Right ventricle myocardium superior (tissue), 1 donor: ENCODE results near the gene MTUS2. TPM values are rescaled to one million over a fixed set of nuclear protein-coding genes. Genes with fewer than 3 reads are reported as not detected.

Experiments used
- ATAC-seq: fragments of 200-7000 bp; cut with Tn5 transposase; one replicate; pipeline ENCODE4 v1.9.1; 2020; ENCODE audit warnings: mild to moderate bottlenecking; ENCODE audit not compliant: poor library complexity
- DNase-seq: peaks from one replicate; pipeline ENCODE4 v3.0.0-alpha.2; 2020
- intact Hi-C: fragments of 100-400 bp; cut with DNase I; formaldehyde crosslinking; loops from one replicate; pipeline ENCODE4 v1.11.2; 2022
- total RNA-seq: library from RNA; stranded (reverse); fragmentation: NEBNext Ultra II Directional; extraction: Animal tissue kit (Norgen Biotek cat#: 25700); gene quantifications from one replicate; pipeline ENCODE4 v1.2.1, GENCODE V29; 2021
- donor health status: DM: no; HTN: yes; CAD: no; lungs with severe emphysema.

MTUS2 gene
- total RNA-seq, 1 donor from 2014 or later: 118 TPM

GRCh38 chr13:29125191-29125933, 305.2 kb downstream of the MTUS2 start:
- intact Hi-C loops: no loop called here
- DNase-seq (no peak), ATAC-seq (no peak)

GRCh38 chr13:29125934-29126424, 305.8 kb downstream of the MTUS2 start:
- DNase-seq (no peak), ATAC-seq (no peak)
- intact Hi-C loops: no loop called here

- no peak for DNase-seq
- ATAC-seq: no peak
- intact Hi-C loops: no loop called here
These were observed 309.5 kb downstream of the MTUS2 start for GRCh38 chr13:29129616-29130015.

DNA sequence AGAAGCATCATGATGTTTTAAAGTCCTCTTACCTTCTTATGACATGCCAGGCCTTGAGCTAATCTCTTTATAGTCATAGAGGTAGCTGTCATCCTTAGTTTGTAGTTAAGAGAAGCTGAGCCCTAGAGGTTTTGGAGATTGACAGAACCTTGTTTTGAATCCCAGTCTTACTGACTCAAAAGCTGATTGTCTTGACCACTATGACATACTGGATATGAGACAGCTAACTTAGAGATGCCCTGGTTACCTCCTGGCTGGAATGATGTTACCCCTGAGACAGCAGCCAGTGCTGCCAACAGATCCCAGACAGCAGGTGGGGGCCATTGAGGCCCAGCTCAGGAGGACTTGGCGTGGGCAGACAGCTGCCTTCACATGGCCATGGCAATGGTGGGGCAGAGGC, 311.0 kb downstream of the MTUS2 start:
- intact Hi-C loops: no loop called here
- DNase-seq (no peak), ATAC-seq (no peak)

DNA sequence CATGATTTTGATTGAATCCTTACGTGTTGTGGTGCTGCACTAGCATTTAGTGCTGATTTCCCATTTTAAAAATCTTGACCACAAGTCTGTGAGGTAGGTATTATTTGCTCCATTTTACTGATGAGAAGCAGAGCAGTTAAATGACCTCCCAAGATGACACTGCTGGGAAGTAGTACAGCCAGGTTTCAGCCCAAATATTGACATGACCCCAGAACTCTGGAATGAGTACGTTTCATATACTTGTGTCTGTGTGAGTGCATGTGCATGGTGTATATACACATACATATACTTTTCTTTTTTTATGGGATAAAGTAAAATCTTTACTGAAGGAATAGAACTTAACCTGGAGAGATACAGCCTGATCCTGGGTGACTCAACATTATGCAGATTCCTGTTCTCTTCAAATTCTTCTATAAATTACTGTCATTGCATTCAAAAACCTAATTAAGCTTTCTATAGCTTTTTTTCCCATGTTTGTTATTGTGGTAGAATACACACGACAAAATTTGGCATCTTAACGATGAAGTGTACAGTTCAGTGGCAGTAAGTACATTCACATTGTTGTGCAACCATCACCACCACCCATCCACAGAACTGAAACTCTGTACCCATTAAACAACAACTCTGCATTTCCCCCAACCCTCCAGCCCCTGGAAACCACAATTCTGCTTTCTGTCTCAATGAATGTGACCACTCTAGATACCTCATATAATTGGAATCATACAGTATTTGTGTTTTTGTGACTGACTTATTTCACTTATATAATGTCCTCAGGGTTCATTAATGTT, 311.9 kb downstream of the MTUS2 start:
- intact Hi-C loops: no loop called here
- ATAC-seq (no peak), DNase-seq (no peak)

DNA sequence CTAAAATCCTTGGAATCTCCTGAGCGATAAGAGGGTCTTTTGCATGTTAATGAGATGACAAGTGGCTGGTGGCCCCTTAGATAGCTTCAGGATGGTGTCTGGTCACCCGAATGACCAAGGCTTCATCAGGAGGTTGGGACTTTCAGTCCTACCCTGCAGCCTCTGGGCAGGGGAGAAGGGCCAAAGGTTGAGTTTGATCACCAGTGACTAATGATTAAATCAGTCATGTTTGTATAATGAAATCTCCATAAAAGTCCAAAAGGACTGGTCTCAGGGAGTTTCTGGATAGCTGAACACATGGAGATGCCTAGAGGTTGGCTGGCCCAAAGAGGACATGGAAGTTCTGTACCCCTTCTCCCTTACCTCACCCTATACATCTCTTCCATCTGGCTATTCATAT, 316.2 kb downstream of the MTUS2 start:
- ATAC-seq (no peak), DNase-seq (no peak)
- intact Hi-C loops: no loop called here

DNA sequence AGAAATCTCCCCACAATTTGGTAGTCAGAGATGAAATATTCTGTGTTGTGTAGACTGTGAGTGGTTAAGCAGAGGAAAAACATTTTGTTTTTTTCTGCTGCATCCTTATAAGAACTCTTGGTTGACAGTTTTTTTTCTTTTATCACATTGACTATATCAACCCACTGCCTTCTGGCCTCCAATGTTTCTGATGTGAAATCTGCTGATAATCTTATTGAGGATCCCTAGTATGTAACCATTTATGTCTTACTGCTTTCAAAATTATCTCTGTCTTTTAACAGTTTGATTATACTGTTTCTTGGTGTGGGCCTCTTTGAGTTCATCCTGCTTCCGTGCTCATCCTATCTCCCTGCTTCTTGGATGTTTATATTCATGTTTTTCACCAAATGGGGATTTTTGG, 316.9 kb downstream of the MTUS2 start:
- intact Hi-C loops: no loop called here
- DNase-seq (no peak), ATAC-seq (no peak)

DNA sequence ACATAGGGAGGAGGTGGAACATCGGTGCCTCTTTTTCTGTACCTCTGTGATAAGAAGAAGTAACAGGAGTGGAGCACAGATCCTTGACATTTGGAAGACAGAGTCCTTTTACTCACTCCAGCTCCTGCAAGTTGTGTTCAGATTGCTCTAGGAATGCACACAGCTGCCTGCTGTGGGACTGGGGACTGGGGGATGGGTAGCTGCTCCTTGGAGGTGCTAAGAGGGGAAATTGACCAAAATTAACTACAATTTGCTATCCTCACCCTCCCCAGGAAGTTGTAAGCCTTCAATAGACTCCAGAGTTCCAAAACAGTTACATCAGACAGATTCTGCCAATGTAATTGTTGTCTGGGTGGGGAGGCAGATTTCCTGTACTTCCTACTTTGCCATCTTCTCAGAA, 317.9 kb downstream of the MTUS2 start:
- DNase-seq (no peak), ATAC-seq (no peak)
- intact Hi-C loops: no loop called here

DNA sequence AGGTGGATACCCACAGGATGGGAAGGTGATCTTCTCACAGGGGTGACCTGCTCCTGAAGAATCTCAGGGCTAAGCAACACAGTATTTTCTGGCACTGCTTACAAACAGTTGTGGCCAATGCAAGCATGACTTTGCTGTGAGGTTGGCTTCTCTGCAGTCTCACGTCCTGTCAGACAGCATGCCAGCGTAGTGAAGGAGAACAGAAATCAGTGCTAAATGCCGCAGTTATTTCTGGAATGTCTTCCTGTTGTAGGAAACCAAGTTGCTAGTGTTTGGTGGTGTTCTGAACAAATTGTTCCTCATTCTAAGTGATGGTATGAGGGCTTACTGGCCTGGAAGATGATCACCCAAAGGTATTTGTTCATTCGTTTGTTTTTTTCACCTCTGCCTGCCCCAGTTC, 320.1 kb downstream of the MTUS2 start:
- ATAC-seq (peak; percentile 95), DNase-seq (no peak)
- intact Hi-C loops: no loop called here

- intact Hi-C loops: no loop called here
- DNase-seq (no peak), ATAC-seq (no peak)
These were observed 323.7 kb downstream of the MTUS2 start for GRCh38 chr13:29143847-29144246.

DNA sequence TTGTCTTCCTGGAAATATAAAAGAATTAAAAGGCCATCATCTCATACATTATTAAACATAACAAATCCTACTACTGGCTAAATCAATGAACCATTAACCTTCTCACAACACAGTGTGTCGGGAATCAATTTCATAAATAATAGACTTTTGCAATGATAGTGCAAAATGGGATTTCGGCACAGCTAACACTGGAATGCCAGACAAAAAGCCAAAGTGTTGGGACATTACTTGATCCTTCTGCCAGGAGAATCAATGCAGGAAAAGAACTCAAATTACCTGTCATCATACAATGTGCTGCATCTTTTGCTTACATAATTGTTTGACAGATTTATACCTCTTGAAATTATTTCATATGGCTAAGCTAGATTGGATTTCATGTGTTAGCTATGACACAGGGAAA, 334.3 kb downstream of the MTUS2 start:
- intact Hi-C loops: no loop called here
- DNase-seq (no peak), ATAC-seq (no peak)

DNA sequence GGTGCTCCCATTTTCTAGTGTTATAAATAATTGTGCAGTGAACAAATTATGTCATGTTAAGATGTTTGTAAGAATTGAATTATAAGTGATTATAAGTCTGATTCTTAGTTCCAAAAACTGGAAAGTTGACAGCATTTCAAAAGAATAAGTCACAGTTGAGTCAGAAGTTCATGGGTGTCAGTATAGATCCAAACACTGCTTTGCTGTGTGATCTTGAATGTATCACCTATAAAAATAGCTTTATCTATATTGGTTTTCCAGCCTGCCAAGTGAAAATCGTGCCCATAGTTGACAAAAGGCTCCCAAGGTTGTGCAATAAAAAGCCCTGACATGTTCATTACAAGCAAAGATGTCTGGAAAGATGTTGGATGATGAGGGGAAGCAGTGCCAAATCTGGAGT, 336.0 kb downstream of the MTUS2 start:
- no peak for DNase-seq
- intact Hi-C loops: no loop called here

DNA sequence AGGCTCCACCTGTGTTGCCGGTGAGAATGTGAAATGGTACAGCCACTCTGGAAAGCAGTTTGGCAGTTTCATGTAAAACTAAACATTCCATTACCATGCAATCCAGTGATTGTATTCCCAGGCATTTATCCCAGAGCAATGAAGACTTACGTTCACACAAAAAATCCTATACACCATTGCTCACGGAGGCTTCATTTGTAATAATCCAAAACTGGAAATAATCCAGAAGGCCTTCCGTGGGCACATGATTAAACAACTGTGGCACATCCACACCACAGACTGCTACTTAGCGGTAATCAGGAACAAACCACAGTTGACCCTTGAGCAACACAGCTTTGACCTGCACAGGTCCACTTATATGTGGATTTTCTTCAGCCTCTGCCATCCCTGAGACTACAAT, 339.7 kb downstream of the MTUS2 start:
- no peak for DNase-seq
- intact Hi-C loops: no loop called here
- ATAC-seq: no peak

More for the DNA sequence above, 336.0 kb downstream of the MTUS2 start:
- no peak for ATAC-seq

DNA sequence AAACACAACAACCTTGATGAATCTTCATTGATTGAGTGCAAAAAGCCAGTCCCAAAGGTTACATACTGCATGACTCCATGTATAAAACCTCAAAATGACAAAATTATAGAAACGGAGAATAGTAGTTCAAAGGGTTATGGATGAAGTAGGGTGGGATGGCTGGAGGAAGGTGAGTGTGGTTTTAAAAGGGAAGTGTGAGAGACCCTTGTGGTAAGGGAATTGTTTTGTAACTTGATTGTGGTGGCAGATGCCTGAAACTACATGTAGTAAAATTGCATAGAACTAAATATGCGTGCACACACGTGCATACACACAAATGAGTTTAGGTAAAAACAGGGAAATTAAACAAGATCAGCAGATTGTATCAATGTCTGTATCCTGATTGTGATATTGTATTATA, 340.7 kb downstream of the MTUS2 start:
- intact Hi-C loops: no loop called here
- ATAC-seq: no peak
- DNase-seq: no peak

DNA sequence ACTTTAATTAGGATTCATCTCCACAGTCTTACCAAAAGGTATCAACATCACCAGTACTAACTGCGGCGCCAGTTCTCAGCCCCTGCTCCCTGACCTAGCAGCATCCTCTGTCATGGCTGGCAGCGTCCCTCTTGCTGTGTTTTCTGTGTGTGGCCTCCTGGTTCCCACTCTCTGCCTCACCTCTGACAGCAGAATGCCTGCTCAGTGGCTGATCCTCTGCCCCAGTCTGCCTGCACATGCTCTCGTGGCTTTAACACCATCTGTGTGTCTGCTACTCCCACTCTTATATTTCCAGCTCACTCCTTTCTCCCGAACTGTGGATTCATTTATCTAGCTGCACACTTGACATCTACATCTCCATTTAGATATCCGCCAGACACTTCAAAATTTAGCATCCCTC, 341.5 kb downstream of the MTUS2 start:
- ATAC-seq: no peak
- no peak for DNase-seq
- intact Hi-C loops: no loop called here

DNA sequence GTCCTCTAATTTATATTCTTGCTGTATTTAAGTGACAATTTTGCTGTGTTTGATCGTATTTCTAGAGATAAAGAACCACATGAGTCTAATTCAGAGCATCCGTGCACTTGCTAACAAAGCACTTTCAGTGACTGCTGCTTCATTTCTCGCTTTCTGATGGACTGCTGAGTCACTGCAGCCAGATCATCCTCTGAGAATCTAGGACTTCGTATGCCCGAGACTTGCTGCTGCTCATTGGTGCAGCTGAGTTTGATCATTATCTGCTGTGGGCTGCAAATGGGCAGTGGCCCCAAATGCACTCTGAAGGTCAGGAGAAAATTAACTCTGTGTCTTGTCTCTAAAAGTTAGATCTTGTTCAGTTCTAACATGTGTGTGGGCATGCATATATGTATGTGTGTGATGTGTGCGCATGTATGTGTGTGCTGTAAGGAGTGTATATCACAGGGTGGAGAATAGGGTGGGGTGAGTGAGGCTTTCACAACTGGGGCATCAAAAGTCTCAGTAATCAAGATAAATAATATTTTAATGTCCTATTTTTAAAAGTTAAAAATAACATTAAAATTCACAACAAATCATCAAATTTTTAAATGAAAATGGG, 342.6 kb downstream of the MTUS2 start:
- intact Hi-C loops: no loop called here
- ATAC-seq (no peak), DNase-seq (no peak)

DNA sequence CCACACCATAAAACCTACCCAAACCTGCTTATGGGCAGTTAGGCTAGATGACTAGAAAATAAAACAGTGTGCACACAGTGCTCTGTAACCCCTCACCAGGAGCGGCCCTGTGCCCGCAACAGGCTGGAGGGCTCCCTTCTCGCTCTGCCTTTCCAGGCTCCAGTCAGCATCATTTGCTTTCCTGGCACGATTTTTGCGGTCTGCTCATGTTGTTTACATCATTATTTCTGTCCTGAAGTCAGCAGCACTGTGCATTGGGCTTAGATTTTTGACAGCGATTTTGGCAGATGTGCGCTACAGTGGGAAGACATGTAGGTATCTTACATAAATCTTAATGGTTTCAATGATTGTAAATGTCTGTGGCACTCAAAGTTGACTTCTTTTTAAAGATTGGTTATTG, 344.0 kb downstream of the MTUS2 start:
- intact Hi-C loops: no loop called here
- no peak for ATAC-seq
- no peak for DNase-seq

DNA sequence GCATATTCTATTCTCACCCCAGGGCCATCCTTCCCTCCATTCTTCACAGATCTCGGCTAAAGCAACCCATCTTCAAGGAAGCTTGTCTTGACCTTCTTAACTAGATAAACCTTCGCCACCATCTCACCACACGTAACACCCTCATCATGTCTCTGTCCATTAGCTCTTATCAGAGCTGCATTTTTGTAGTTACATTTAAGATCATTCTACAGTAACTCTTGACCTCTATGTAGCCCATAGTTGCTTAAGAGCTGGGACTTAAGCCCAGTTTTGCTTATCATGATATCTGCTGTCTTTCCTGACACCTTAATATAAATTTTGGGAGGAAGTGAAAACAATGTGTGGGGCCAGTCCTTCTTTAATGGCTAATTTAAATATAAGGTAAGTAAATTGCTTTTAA, 345.1 kb downstream of the MTUS2 start:
- ATAC-seq (no peak), DNase-seq (no peak)
- intact Hi-C loops: no loop called here

DNA sequence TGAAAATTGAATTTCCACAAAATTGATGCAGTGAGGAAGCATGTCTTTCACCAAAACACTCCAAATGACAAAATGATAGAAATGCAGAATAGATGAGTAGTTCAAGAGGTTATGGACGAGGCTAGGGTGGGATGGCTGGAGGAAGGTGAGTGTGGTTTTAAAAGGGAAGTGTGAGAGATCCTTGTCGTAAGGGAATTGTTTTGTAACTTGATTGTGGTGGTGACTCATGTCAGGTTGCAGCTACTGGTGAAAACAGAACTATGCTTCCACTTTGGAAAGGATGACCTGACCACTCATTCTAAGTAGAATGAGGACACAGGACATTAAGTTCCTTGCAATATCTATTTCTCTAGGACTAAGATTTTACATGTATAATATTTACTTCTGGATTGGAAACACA, 345.7 kb downstream of the MTUS2 start:
- no peak for DNase-seq
- intact Hi-C loops: no loop called here
- ATAC-seq: no peak
